GM06990 (cell line): Measurements from ENCODE around the gene LDLRAD1.
"Not testable (repeated sequence)": the region's sequence is repeated elsewhere in the genome, so short reads cannot be mapped to it uniquely, and the experiment has no call there.

Source experiments
- DNase-seq: peaks from one replicate; pipeline ENCODE4 v3.0.0-alpha.2; 2011; ENCODE audit not compliant: insufficient read length; ENCODE audit errors: extremely low read depth
- H3K27me3 ChIP-seq: replicated peaks from 2 replicates; pipeline ENCODE4 v1.6.0; 2011; ENCODE audit warnings: low read length; ENCODE audit not compliant: control insufficient read depth, insufficient read depth
- H3K36me3 ChIP-seq: 2 replicates; pipeline ENCODE4 v1.5.1; 2011; ENCODE audit warnings: low read length; ENCODE audit not compliant: control insufficient read depth, insufficient read depth
- H3K4me3 ChIP-seq: replicated peaks from 2 replicates; pipeline ENCODE4 v1.5.1; 2011; ENCODE audit warnings: low read depth, mild to moderate bottlenecking, control low read depth, low read length
- TF ChIP-seq, protein P1 (sequence below): IDR thresholded peaks from 2 replicates; pipeline ENCODE4 v1.5.1; 2011; ENCODE audit warnings: low read length, control low read depth, mild to moderate bottlenecking, inconsistent platforms; ENCODE audit not compliant: insufficient read depth, poor library complexity, severe bottlenecking

The LDLRAD1 gene

DNA sequence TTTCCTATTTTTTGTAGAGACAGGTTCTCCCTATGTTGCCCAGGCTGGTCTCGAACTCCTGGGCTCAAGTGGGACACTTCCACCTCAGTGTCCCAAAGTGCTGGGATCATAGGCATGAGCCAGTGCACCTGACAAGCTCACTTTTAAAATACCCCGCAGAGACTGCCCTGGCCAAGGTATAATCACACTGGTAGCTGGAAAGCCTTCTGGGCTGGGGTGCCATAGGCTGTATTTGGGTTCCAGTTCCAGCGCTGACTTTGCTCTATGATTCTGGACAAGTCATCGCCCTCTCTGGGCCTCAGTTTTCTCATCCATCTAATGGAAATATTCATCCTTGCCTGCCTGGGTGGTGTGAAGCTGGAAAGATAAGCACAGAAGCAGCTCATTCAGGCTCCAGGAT is 10.4 kb downstream of the LDLRAD1 start:
- TF ChIP-seq, protein P1, sequence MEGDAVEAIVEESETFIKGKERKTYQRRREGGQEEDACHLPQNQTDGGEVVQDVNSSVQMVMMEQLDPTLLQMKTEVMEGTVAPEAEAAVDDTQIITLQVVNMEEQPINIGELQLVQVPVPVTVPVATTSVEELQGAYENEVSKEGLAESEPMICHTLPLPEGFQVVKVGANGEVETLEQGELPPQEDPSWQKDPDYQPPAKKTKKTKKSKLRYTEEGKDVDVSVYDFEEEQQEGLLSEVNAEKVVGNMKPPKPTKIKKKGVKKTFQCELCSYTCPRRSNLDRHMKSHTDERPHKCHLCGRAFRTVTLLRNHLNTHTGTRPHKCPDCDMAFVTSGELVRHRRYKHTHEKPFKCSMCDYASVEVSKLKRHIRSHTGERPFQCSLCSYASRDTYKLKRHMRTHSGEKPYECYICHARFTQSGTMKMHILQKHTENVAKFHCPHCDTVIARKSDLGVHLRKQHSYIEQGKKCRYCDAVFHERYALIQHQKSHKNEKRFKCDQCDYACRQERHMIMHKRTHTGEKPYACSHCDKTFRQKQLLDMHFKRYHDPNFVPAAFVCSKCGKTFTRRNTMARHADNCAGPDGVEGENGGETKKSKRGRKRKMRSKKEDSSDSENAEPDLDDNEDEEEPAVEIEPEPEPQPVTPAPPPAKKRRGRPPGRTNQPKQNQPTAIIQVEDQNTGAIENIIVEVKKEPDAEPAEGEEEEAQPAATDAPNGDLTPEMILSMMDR = no peak
- no peak for DNase-seq
- peaks cover 1% of the 10 kb centered on the region; the same call in 1 of the 2 replicates for H3K27me3 ChIP-seq

GRCh38 chr1:54006508-54006907 is 11.5 kb downstream of the LDLRAD1 start:
- H3K4me3 ChIP-seq = no peak overlapping the region
- no peak for DNase-seq
- H3K36me3 ChIP-seq = no peaks in the 10 kb centered on the region
- H3K27me3 ChIP-seq = peaks cover 1% of the 10 kb centered on the region; the same call in 1 of the 2 replicates
- TF ChIP-seq, protein P1 = no peak

More for the DNA sequence above, 10.4 kb downstream of the LDLRAD1 start:
- no peak overlapping the region for H3K4me3 ChIP-seq
- no peaks in the 10 kb centered on the region for H3K36me3 ChIP-seq

GRCh38 chr1:54004481-54005049 is 13.4 kb downstream of the LDLRAD1 start:
- TF ChIP-seq, protein P1 = no peak
- H3K27me3 ChIP-seq = peaks cover 1% of the 10 kb centered on the region; the same call in 1 of the 2 replicates
- H3K36me3 ChIP-seq = no peaks in the 10 kb centered on the region
- no peak overlapping the region for H3K4me3 ChIP-seq
- DNase-seq = no peak

DNA sequence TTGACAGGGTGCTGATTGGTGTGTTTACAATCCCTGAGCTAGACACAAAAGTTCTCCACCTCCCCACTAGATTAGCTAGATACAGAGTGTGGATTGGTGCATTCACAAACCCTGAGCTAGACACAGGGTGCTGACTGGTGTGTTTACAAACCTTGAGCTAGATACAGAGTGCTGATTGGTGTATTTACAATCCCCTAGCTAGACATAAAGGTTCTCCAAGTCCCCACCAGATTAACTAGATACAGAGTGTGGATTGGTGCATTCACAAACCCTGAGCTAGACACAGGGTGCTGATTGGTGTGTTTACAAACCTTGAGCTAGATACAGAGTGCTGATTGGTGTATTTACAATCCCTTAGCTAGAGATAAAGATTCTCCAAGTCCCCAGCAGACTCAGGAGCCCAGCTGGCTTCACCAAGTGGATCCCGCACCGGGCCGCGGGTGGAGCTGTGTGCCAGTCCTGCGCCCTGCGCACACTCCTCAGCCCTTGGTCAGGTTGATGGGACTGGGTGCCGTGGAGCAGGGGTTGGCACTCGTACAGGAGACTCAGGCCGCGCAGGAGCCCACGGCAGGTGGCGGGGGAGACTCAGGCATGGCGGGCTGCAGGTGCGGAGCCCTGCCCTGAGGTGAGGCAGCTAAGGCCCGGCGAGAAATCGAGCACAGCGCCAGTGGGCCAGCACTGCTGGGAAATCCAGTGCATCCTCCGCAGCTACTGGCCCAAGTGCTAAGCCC is 14.1 kb downstream of the LDLRAD1 start:
- not testable (repeated sequence) for H3K4me3 ChIP-seq, H3K27me3 ChIP-seq, H3K36me3 ChIP-seq, DNase-seq

- Histone ChIP-seq H3K36me3 (no peaks in the 10 kb centered on the region), H3K27me3 (no peaks in the 10 kb centered on the region; the same call in 1 of the 2 replicates), H3K4me3 (no peak overlapping the region)
- TF ChIP-seq, protein P1 = no peak
- DNase-seq = no peak
Observed at GRCh38 chr1:54003249-54003646, 14.7 kb downstream of the LDLRAD1 start.

GRCh38 chr1:54002544-54003248 is 15.3 kb downstream of the LDLRAD1 start:
- no peaks in the 10 kb centered on the region for H3K36me3 ChIP-seq
- no peak overlapping the region for H3K4me3 ChIP-seq
- H3K27me3 ChIP-seq = no peaks in the 10 kb centered on the region; the same call in 1 of the 2 replicates
- TF ChIP-seq, protein P1 = no peak
- no peak for DNase-seq
